GM21423 (cell line): ENCODE measurements around the gene OR11A1.

Experiments
- ATAC-seq: cut with Tn5 transposase; IDR thresholded peaks from one replicate; pipeline ENCODE4 v1.9.1; 2021; ENCODE audit warnings: mild to moderate bottlenecking, moderate library complexity; ENCODE audit not compliant: unreplicated experiment

Gene OR11A1

DNA sequence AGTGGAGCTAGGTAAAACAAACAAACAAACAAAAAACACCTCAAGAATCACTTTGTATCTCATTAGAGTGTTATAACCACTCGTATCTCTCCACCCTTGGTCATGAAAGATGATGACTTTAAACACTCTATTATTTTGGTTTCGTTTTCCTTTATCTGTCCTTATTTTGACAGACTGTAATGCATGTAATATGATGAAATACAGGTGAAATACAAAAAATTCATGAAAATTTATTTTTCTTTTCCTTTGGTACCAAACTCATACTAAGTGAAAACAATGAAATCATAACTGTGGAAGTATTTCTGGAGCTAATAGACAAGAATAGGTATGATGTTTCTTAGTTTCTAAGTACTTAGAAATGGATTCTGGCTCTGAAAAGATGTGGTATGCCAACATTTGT lies 57.3 kb downstream of the OR11A1 start:
- ATAC-seq, result no peak

- ATAC-seq, result no peak
These were observed 61.5 kb downstream of the OR11A1 start, which contains the start of gene OR12D2 for GRCh38 chr6:29395331-29395730. TSS of gene OR12D2 (plus strand) at chr6:29395631. CDS start at chr6:29396700, 1,069 bp downstream.

- no peak for ATAC-seq
These were observed 68.3 kb downstream of the OR11A1 start for GRCh38 chr6:29388533-29388932.

DNA sequence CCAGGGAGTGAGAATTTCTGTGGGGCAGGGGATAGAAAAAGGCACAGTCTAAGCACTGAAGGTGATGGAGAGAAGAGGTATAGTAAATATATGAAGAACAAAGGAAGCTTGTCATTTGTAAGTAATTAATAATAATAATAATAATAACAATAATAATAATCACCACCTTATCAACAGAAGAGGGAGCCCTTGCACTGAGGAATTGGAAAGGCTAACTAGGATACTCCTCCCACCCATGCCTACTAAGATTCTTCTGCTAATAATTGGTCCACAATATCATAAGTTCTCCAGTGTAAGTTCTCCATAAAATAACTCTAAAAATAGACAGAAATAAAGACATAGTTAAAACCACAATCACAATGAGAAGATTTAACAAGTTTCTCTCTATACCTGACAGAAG lies 80.9 kb downstream of the OR11A1 start:
- ATAC-seq, result no peak
